ENCODE results near the gene SYNDIG1.

Gene SYNDIG1

GRCh38 chr20:24529369-24529719 is 59.9 kb downstream of the SYNDIG1 start:
- DNase-seq, result no peak

- no peak for DNase-seq
Measured at GRCh38 chr20:24530131-24530680, 60.8 kb downstream of the SYNDIG1 start.

DNA sequence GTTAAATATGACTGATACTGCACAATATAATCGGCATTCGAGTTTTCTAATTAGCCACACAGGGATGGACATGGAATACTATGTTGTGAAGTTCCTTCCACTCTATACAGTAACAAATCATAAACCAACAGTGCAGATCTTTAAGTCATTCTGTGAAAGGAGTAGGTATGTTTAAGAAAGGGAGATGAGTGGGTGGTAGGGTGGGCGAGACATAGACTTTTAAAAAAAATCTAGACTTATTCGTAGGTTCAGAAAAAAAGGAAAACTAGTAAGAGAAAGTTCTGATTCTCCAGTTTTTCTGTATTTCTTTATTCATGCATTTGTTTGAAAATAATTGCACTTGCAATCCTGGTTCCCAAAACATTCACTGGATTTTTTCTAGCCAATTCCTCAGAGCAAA is 61.8 kb downstream of the SYNDIG1 start:
- DNase-seq, result no peak

GRCh38 chr20:24531631-24532419 is 62.4 kb downstream of the SYNDIG1 start:
- DNase-seq, result no peak

DNA sequence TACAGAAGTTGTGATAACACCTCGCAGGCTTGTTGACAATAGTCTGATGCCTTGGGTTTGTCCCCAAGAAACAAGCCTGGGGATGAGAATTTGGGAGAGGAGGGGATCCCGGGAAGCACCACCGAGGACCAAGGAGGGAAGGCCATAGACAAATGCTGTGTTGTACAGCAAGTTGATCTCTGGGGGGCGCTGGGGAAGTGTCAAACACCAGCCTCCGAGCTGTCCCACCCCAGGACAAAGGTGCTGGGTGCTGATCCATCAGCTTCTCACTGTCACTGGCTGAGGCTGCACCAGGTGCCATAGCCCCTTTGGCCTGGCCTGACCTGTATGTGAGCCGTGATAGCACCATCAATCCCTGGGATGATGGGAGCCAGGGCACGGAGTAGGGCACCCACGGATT is 64.0 kb downstream of the SYNDIG1 start:
- no peak for DNase-seq

DNA sequence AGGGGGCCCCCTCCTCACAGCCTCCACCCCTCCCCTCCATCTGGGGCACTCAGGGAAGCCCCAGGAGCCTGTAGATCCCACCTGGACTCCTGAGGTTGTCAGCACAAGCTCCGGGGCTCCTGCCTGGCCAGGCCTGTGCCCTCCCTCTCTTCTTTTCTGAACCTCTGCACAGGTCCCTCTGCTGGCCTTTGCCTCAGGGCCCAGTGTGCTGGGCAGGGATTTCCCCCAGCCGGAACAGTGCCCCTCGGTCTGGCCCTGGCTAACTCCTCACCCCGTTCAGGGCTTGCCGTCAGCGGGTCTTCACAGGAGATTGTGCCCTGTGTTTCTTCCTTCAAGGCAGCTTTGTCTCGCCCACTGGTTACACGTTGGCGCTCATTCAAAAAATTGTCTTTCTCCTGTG is 64.9 kb downstream of the SYNDIG1 start:
- no peak for DNase-seq

DNA sequence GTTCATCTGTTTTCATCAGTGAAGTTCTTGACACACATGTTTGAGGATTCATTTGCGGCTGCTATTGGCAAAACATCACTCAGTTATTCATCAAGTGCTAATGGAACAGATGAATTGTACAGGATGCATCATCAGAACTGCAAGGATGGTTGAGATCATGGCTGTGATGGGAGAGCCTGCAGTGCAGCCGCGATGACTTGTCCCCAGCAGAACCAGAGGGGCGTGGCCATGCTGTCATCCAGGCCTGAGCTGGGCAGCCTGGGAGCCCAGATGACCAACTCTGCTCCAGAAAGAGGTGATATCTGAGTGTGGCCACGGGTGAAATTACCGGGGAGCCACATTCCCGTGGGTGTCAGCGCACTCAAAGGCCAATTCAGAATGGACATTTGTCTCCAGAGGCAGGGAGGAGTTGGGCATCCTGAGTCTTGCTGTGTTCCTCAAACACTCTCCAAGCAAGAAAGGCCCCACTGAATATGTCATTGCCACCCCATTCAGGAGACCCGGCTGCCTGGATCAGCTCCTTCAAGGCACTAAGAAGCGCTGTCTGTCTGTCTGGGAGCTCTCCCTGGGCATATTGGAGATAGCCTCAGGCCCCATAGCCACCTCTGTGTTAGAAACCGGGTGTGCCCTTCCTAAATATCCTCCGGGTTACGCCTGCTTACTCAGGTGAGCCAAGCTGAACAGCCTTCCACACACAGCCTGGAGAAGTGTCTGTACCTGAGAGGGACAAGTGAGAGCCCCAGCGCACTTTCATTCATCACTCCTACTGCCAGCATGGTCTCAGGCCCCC is 66.7 kb downstream of the SYNDIG1 start:
- DNase-seq, result no peak

DNA sequence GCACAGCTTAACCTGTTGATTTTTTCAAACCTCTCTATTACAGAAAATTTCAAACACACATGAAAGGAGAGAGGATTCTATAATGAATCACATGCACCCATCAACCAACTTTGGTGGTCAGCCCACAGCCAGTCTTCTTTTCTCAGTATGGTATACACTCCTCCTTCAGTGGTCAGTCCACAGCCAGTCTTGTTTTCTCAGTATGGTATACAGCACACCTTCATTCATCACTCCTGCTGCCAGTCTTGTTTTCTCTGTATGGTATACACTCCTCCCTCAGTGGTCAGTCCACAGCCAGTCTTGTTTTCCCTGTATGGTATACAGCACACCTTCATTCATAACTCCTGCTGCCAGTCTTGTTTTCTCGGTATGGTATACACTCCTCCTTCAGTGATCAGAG is 67.8 kb downstream of the SYNDIG1 start:
- no peak for DNase-seq

DNA sequence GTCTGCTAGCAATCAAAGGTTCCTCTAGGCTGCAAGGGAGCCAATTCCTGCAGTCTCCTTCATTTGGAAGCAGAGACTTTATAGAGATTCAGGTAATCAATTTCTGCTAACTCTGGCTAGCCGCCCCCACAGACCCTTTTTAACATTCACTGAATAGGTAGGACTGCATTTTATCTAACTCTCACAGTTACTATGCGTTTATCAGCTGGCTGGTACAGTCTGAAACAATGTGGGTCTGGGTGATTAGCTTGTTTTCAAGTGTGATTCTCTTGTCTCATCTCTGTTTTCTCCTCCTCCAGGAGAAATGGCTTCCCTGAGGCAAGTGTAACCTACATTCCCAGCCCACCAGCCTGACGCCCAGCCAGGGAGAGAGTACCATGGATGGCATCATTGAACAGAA is 73.3 kb downstream of the SYNDIG1 start:
- no peak for DNase-seq

GRCh38 chr20:24543168-24543567 is 73.7 kb downstream of the SYNDIG1 start:
- no peak for DNase-seq

DNA sequence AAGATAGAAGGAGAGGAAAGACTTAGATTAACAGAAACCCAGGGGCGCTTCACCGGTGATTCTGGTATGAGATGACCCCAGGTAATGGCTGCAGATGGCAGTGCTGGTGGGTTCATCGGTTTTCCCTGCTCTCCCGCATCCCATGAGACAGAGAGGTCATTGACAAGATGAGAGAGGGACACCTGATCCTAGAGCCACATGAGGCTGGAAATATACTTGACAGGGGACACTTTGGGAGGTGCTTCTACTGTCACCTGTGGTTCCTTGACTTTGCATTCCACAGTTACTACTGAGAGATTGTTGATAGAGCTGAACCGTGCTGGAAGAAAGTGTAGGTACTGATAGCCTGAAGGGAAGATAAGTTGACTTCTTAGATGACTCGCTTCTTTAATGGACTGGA is 74.3 kb downstream of the SYNDIG1 start:
- no peak for DNase-seq

- DNase-seq, result no peak
Measured at GRCh38 chr20:24544371-24544770, 74.9 kb downstream of the SYNDIG1 start.

- DNase-seq, result no peak
Measured at GRCh38 chr20:24545168-24545567, 75.7 kb downstream of the SYNDIG1 start.

DNA sequence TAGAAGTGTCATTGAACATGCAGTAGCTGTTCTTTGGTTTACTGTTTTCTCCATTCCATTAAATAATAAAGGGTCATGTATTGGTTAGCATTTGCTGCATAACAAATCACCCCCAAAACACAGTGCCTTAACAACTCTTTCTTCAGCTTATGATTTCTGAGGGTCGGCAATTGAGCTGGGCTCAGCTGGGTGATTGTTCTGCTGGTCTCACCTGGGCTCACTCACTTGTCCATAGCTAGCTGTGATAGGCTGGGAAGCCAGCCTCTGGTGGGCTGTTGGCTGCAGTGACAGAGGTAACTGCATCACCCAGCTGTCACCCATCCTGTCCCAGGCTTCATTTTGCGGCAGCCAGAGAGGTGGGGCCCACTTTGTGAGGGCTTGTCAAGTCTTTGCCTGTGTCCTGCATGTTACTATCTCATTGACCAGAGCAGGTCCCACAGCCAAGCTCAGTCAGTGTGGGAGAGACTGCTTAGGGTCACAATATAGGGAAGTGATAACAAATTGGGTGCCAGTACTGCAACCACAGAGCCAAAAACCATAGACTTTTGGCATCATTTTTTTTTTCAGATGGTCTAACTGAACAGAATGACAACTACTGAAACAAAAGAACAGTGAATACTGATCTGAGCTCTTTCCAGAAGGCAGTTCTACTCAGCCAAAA is 76.9 kb downstream of the SYNDIG1 start:
- no peak for DNase-seq

GRCh38 chr20:24547967-24548366 is 78.5 kb downstream of the SYNDIG1 start:
- DNase-seq, result no peak

GRCh38 chr20:24559114-24559732 is 89.8 kb downstream of the SYNDIG1 start:
- DNase-seq, result no peak

DNA sequence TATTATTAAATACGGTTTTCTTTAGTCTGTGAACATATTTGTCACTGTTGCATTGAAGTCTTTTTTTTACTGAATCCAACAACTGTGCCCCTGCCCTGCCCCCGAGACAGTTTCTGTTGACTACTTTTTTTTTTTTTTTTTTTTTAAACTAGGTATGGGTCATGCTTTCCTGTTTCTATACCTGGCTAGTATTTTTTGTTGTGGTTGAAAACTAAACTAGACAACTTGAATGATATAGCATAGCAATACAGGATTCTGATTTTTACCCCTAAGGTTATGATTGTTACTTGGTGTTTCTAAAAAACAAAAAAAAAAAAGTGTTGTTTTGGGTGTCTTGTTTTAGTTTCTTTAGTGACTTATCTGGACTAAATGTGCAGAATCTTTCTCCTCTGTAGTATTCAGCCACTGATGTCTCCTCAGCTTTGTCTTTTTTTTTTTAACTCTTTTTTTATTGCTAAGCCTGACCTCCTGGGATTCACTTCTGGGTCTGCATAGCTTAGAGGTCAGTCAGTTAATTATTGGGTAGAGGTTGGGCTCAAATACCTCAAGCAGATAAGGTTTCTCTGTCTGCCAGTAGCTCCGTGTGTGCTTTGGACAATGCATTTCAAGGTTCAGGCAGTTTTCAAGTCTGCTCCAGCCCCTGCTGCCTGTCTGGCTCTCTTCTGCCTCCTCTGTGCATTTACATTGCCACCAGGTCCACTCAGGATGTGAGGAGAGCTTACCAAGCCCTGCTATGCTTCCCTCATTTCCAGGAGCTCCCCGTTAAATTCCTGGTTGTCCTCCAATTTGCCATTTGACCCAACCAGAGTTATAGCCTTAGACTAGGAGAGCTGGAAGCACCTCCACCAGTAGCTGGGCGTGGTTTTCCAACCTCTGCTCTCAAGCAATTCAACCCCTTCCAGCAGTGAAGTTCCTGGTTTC is 91.4 kb downstream of the SYNDIG1 start:
- no peak for DNase-seq

DNA sequence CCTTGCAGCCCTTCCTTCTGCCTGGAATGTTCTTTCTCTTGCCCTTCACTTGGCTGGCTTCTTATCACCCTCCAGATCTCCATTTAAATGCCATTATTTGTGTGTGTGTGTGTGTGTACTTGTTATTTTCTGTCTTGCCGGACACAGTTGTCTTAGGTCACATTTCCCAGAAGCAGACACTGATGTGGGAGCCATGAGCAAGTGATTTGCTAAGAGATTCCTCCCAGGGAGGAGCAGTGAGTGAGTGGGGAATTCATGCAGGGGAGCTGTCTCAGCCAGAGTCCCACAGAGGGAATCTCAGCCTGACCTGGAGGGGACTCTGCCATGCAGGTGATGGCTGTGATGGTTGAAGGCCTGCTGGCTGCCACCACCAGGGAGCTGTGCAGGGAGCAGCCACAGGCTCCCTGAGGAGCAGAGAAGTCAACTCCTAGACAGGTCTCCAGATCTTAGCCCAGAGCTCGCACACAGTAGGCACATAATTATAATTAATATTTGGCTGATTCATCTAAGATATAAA is 96.5 kb downstream of the SYNDIG1 start:
- DNase-seq, result no peak

DNA sequence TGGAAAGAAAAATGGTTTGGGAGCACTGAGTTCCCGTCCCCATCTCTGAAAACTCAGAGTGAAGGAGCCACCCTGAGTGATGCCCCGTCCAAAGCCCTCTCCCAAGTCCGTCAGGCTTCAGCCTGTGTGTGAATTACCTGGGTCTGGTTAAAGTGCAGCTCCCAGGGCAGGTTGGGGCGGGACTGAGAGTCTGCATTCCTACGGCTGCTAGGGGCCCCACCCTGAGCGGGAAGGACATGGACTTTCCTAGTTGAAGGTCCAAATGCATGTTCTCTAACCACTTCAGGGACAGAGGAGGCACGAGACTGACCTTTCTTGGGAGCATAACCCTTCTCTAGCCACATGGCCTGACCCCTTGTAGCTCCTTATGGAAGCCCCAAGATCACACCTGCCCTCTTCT is 97.2 kb downstream of the SYNDIG1 start:
- DNase-seq, result no peak

DNA sequence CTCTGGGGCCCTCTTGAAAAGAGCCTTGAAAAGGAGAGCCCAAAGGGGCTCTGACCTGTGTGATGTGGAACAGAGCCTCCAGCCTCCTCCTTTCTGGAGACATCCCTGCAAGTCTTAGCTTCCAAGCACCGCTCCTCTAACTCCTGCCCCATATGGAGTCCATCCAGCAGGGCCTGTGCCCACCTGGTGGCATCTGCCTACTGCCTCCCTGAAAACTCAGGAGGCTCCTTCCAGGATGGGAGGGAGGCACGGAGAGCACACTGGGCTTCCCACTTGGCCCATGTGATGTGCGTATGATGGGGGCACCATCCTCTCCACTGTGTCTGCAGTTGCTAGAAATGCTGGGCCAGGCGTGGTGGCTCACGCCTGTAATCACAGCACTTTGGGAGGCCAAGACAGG is 98.1 kb downstream of the SYNDIG1 start:
- no peak for DNase-seq

DNA sequence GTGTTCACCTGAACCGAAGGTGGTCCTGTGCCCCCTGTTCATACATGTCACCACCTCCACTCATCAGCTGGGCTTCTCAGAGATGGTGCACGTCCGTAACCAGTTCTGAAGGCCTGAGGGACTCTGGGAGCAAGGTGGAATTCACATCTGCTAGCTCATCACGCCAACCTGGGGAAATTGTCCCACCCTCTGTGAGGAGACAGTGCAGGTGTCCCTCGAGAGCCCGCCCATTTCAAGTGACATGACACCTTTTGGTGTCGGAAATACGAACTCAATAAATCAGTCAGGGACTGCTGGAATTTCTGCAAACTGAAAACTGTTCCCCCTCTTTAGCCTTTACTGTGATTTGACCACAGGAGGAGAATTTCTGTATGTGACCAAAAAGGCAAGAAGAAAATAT is 99.4 kb downstream of the SYNDIG1 start:
- no peak for DNase-seq

- no peak for DNase-seq
Measured at GRCh38 chr20:24571159-24571558, 101.7 kb downstream of the SYNDIG1 start.

Data from bone marrow (tissue), 2 donors.